Fibroblast of skin of abdomen (primary cell): ENCODE data around the gene PSKH1. TPM values are rescaled to one million over a fixed set of nuclear protein-coding genes. Genes with fewer than 3 reads are reported as not detected.
"Not testable (repeated sequence)": the region's sequence is repeated elsewhere in the genome, so short reads cannot be mapped to it uniquely, and the experiment has no call there.

Experiments used
- DNase-seq: peaks from one replicate; pipeline ENCODE4 v3.0.0-alpha.2; 2013
- polyA plus RNA-seq, 2 experiments: library from polyadenylated mRNA; unstranded; fragments of 120-200 nt; gene quantifications; one replicate each; pipeline ENCODE4 v1.2.1, GENCODE V29; 2013; ENCODE audit not compliant: insufficient read length in 2 of 2

Gene PSKH1
- 22.4 TPM for polyA plus RNA-seq (2013, experiment 1 of 2; ENCODE audit: insufficient read length)
- polyA plus RNA-seq (2013, experiment 2 of 2; ENCODE audit: insufficient read length), result 23.1 TPM

DNA sequence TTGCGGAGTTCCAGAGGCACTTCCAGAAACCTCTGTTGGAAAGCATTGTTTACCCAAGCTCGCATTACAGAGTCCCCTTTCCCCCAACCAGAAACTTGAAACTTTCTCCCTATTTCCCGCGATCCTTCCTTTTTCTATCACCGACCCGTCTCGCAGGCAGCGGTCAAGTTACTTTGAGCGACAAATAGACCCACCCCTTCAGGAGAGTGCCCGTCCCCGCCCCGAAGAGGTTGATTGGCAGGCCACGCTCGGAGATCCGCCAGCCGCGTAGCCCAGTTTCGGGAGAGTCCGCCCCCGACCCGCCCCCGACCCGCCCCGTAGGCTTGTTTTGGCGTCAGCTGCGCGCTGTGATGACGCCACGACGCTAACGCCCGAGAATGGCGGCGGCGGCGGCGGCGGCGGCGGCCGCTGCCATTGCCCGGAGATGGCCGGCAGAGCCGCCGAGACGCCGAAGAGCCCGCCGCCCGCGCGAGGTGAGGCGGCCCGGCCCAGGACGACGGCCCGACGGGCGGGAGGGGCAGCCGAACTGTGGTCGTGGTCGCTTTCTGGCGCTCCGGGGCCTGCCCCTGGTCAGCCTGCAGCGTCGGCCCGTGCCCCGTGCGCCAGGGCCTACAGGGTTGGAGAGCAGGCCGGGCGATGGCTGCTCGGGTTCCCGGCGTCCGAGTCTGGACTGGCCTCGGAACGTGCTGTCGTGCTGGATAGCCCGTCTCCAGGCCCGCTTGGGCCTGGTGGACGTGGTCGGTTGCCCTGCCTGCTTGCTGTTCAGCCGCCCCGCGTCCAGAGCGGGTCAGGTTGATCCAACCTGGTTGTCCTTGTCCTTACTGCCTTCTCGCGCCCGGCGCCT, at the start of gene PSKH1:
TSS of gene PSKH1 (plus strand) at position 356 of the 844 bp plus-strand sequence. CDS start 15,496 bp downstream, outside the sequence.
- peak; percentile 96 for DNase-seq

- no peak for DNase-seq
Measured at GRCh38 chr16:67843343-67843765, 49.7 kb upstream of the PSKH1 start.

DNA sequence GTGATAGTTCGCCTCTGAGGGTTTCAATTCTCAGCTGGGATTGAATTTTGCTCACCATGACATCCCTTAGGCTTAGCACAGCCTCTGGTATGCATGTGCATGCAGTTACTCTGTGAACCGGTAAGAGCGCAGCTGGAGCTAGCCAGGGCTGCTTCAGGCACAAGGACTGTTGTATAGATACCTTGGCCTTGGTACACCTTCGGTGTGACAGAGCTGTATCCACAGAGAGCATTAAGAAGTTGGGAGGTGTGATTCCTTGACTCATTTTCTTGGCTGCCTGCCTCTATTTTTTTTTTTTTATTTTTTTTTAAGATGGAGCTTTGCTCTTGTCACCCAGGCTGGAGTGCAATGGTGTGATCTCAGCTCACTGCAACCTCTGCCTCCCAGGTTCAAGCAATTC, 48.6 kb upstream of the PSKH1 start:
- peak; percentile 38 for DNase-seq

DNA sequence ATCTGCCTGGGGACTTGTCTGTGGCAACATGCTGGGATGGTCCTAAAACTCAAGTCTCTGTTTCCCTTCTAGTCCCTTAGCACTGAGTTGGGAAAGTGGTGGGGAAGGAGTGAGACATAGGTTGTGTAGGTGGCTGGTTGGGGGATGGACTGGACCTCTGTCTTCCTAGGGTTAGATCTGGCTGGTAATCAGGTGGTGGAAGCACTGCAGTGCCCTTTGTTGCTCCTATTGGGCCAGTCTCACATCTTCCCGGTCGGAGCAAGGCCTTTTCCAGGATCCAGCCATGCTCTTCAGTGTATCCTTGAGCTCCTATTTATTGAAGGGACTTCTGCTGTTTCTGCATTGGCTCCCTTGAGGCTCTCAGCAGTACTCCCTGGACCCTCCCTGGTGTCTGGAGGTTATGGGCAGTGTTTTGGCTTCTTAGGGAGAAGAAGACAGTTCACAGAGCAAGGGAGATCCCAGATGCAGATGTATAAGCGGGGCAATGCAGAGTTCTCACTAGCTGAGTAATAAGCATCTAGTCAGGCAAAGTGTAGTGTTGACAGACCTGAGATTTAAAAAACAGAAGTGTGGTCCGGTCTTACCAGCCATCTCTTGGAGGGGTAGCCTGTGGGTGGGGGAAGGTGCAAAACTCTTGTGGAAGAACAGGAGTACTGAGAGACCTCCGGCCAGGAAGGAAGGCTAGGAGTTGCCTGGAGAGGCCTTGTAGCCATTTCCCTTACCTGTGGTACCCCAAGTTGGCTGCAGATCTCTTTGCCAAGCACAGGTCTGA, 47.6 kb upstream of the PSKH1 start:
- no peak for DNase-seq

DNA sequence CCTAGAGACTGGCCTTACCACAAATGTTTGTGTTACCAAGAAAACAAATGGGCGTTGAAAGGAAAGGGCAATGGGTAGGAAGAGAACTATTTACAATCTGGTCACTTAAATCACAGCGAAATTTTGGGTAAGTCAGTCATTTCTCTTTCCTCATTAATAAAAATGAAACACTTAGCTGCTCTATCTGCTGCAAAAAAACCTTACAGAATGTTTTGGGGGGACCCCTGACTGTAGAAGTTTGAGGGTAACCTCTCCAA, 47.1 kb upstream of the PSKH1 start:
- no peak for DNase-seq

- peak; percentile 95 for DNase-seq
Measured at GRCh38 chr16:67846320-67847063, 46.6 kb upstream of the PSKH1 start, which contains the start of gene NUTF2. NUTF2 (plus strand) TSS chr16:67846933; CDS start chr16:67865131, 18,198 bp downstream.

DNA sequence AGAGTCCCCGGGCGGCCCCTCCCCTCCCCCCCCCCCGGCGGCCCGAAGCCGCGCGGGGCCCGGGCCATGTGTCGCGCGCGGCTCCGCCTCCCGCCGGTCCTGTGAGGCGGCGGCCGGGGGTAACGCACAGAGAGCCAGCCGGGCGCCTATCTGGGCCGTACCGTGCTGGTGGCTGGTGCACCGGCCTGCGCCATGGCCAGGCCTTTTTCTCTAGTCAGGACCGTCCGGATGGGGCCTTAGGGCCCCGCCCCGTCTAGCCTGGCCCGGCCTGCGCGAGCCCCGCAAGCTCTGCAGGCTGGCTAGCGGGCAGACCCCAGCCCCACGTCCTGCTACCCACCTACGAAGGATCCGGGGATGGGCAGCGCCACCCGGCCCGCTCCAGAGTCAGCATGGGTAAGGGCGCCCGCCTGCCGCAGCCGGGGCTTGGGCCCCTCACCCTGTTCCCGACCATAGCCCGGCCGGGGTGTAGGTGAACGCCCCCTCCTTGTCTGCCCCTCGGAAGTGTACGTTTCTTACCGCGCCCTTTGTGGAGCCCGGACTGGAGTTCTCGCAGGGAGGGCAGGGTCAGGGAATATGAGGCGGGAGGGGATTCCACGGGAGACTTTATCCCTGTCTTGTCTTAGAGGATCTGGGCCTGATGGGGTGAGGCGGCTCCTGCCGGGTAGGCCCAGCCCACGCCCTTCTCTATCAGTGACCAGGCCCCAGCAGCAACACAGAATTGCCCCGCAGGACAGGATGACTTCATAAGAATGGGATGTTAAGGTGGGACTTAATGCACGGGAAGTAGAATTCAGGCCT, 45.8 kb upstream of the PSKH1 start, which contains the start of gene CENPT:
TSS of gene CENPT (minus strand) at position 630 of the 798 bp plus-strand sequence. CDS start 13,834 bp downstream, outside the sequence.
- peak; percentile 51 for DNase-seq

DNA sequence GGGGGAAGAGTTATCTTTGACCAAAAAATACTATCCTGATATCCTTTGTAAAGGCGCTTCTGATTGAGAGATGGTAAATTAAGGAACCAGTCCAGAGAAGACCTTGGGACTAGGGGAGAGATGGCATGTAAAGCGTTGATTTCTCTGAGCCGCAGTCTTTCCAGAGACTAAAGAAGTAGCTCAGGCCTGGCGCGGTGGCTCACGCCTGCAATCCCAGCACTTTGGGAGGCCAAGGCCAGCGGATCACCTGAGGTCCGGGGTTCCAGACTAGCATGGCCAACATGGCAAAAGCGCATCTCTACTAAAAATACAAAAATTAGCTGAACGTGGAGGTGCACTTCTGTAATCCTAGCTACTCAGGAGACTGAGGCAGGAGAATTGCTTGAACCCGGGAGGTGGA, 44.9 kb upstream of the PSKH1 start:
- DNase-seq, result no peak

DNA sequence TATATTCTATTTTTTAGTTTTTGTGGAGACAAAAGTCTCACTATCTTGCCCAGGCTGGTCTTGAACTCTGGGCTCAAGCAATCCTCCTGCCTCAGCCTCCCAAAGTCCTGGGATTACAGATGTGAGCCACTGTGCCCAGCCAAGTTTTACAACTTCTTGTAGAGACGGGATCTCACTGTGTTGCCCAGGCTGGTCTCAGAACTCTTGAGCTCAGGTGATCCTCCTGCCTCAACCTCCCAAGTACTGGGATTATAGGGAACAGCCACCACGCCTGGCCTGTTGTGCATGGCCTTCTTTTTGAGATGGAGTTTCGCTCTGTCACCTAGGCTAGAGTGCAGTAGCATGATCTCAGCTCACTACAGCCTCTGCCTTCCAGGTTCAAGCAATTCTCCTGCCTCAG, 39.4 kb upstream of the PSKH1 start:
- no peak for DNase-seq

GRCh38 chr16:67855789-67856188, 37.3 kb upstream of the PSKH1 start:
- DNase-seq, result no peak

GRCh38 chr16:67856927-67857546, 36.0 kb upstream of the PSKH1 start:
- DNase-seq, result no peak

- peak; percentile 62 for DNase-seq
Measured at GRCh38 chr16:67857547-67858233, 35.4 kb upstream of the PSKH1 start.

GRCh38 chr16:67858500-67858899, 34.6 kb upstream of the PSKH1 start:
- DNase-seq, result no peak

DNA sequence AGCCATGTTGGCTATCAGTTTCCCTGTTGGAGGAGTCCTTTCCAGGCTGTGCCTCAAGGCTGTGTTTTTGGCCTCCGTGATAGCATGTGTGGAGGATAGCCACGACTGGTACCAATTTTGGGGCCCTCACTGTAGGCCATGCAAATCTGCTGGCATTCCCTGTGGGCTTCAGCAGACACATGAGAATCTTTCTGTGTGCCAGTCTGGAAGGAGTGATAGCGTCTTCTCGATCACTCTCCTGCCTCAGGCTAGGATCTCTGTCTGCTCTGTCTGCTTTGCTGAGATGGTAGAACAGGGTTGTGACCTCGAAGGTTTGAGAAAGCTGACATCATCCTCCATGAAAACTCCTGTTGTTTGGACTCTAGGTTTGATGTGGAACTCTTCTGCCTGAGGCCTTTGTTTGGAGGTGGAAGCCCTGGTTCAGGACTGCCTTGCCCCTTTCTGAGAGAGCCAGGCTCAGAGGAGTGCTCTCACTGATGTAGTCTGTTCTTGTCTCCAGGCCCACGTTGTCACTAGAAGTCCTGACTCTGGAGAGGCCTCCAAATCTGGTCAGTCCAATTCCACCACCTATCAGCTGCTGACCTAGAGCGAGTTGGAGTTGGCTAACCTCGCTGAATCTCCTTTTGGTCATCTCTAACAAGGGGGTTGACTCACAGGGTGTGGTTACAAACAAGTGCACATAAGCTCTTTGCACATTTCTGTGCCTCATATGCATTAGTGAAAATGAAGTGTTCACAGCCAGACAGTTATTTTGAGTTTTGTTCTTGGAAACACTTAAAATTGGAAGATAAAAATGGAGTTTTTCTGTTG, 32.3 kb upstream of the PSKH1 start:
- no peak for DNase-seq

- DNase-seq, result no peak
Measured at GRCh38 chr16:67861877-67862276, 31.2 kb upstream of the PSKH1 start.

GRCh38 chr16:67862623-67863583, 30.2 kb upstream of the PSKH1 start:
- DNase-seq, result peak; percentile 13

- DNase-seq, result not testable (repeated sequence)
Measured at GRCh38 chr16:67864044-67864443, 29.0 kb upstream of the PSKH1 start.

GRCh38 chr16:67864594-67864993, 28.5 kb upstream of the PSKH1 start:
- DNase-seq, result no peak

DNA sequence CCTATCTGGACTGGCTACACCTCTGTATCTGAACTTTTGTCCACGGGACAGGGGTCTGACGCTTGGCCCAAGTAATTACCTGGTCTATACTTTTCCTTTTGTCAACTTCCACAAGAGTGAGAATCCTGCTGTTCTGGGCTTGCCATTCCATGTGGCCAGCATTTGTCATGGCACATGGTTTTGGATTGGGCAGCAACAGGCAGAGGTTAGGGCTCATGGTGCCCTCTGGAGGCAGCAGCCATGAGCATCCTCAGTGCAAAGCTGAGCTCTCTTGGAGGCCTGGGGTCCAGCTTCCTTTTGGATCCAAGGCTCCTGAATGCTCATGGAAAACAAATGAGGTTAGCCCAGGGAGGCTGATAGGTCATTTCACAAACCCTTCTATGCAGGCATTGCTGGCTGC, 27.7 kb upstream of the PSKH1 start:
- peak; percentile 23 for DNase-seq
